GM10248 (cell line): ENCODE results near the gene ADAMTSL5.
A peak's percentile ranks its signal among the peaks of the same experiment; 100 is the strongest.

Experiments
- CTCF ChIA-PET: fragments of 300-600 bp; sonication (Branson Sonifier 250); formaldehyde crosslinking; extraction: SDS; loops from one replicate; lab custom pipeline; 2021; ENCODE audit warnings: antibody characterized with exemption; lab: Yijun Ruan, JAX
- POLR2A ChIA-PET: fragments of 350-650 bp; sonication (Branson Sonifier 250); formaldehyde crosslinking; extraction: SDS; loops from one replicate; lab custom pipeline; 2020; ENCODE audit warnings: antibody characterized with exemption; lab: Yijun Ruan, JAX
- DNase-seq: peaks from one replicate; pipeline ENCODE4 v3.0.0; 2012; ENCODE audit errors: extremely low spot score
- TF ChIP-seq, protein P1 (sequence below): IDR thresholded peaks from 2 replicates; pipeline ENCODE4 v1.5.1; 2012; ENCODE audit warnings: mild to moderate bottlenecking, low read depth; ENCODE audit errors: extremely low read depth, missing control alignments, control extremely low read depth

The ADAMTSL5 gene

GRCh38 chr19:1470305-1471009 is 42.4 kb downstream of the ADAMTSL5 start:
- peak; percentile 74 for DNase-seq
- ChIA-PET CTCF (no interaction called here), POLR2A (no interaction called here)
- TF ChIP-seq, protein P1, sequence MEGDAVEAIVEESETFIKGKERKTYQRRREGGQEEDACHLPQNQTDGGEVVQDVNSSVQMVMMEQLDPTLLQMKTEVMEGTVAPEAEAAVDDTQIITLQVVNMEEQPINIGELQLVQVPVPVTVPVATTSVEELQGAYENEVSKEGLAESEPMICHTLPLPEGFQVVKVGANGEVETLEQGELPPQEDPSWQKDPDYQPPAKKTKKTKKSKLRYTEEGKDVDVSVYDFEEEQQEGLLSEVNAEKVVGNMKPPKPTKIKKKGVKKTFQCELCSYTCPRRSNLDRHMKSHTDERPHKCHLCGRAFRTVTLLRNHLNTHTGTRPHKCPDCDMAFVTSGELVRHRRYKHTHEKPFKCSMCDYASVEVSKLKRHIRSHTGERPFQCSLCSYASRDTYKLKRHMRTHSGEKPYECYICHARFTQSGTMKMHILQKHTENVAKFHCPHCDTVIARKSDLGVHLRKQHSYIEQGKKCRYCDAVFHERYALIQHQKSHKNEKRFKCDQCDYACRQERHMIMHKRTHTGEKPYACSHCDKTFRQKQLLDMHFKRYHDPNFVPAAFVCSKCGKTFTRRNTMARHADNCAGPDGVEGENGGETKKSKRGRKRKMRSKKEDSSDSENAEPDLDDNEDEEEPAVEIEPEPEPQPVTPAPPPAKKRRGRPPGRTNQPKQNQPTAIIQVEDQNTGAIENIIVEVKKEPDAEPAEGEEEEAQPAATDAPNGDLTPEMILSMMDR, result no peak

DNA sequence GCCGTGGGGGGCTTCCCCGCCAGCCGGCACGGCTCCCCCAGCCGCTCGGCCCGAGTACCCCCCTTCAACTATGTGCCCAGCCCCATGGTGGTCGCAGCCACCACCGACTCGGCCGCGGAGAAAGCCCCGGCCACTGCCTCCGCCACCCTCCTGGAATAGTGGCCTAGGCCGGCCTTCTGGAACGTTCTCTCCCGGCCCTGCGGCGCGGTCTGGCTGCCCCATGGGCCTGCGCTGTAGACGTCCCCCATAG is 42.8 kb downstream of the ADAMTSL5 start:
- DNase-seq, result no peak
- ChIA-PET CTCF (no interaction called here), POLR2A (no interaction called here)
- TF ChIP-seq, protein P1, result no peak

GRCh38 chr19:1469255-1470054 is 43.4 kb downstream of the ADAMTSL5 start:
- no peak for DNase-seq
- CTCF ChIA-PET, result interaction anchor here (1.3 to 2.3 kb wide), 3 partner anchors 11 to 25 kb away, joined by 3 to 8 read pairs (median 6); no protein-coding TSS in a partner anchor
- TF ChIP-seq, protein P1, result no peak
- POLR2A ChIA-PET, result no interaction called here

GRCh38 chr19:1468821-1469254 is 44.0 kb downstream of the ADAMTSL5 start:
- no peak for DNase-seq
- POLR2A ChIA-PET, result no interaction called here
- CTCF ChIA-PET, result interaction anchor here (1.3 to 2.3 kb wide), 3 partner anchors 11 to 24 kb away, joined by 3 to 8 read pairs (median 6); no protein-coding TSS in a partner anchor
- TF ChIP-seq, protein P1, result peak; percentile 6

- CTCF ChIA-PET, result interaction anchor here (1.3 to 2.3 kb wide), 3 partner anchors 10 to 23 kb away, joined by 3 to 8 read pairs (median 6); no protein-coding TSS in a partner anchor
- no peak for DNase-seq
- TF ChIP-seq, protein P1, result no peak
- POLR2A ChIA-PET, result no interaction called here
Measured at GRCh38 chr19:1468274-1468820, 44.5 kb downstream of the ADAMTSL5 start.

DNA sequence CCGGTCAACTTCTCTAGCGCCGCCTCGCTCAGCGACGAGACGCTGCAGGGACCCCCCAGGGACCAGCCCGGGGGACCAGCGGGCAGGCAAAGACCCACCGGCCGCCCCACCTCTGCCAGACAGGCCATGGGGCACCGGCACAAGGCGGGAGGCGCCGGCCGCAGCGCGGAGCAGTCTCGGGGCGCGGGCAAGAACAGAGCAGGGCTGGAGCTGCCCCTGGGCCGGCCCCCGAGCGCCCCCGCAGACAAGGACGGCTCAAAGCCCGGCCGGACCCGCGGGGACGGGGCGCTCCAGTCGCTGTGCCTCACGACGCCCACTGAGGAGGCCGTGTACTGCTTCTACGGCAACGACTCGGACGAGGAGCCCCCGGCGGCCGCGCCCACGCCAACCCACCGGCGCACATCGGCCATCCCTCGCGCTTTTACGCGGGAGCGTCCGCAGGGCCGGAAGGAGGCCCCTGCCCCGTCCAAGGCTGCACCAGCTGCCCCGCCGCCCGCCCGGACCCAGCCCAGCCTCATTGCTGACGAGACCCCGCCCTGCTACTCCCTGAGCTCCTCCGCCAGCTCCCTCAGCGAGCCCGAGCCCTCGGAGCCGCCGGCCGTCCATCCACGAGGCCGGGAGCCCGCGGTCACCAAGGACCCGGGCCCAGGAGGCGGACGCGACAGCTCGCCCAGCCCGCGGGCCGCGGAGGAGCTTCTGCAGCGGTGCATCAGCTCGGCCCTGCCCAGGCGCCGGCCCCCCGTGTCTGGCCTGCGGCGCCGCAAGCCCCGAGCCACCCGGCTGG is 45.1 kb downstream of the ADAMTSL5 start:
- ChIA-PET POLR2A (no interaction called here), CTCF (interaction anchor here (0.7 to 2.3 kb wide), 6 partner anchors 10 to 23 kb away, joined by 3 to 8 read pairs (median 4); no protein-coding TSS in a partner anchor)
- TF ChIP-seq, protein P1, result no peak
- DNase-seq, result no peak
